ENCODE measurements around the gene ZCWPW1.
"Not testable (repeated sequence)": the region's sequence is repeated elsewhere in the genome, so short reads cannot be mapped to it uniquely, and the experiment has no call there.

The ZCWPW1 gene

GRCh38 chr7:100356416-100357068 lies 72.0 kb downstream of the ZCWPW1 start:
- no peak for DNase-seq (ENCODE audit: low read depth in 2 of 2)

- DNase-seq (ENCODE audit: low read depth in 2 of 2), result no peak
Observed at GRCh38 chr7:100353685-100354330, 74.7 kb downstream of the ZCWPW1 start.

DNA sequence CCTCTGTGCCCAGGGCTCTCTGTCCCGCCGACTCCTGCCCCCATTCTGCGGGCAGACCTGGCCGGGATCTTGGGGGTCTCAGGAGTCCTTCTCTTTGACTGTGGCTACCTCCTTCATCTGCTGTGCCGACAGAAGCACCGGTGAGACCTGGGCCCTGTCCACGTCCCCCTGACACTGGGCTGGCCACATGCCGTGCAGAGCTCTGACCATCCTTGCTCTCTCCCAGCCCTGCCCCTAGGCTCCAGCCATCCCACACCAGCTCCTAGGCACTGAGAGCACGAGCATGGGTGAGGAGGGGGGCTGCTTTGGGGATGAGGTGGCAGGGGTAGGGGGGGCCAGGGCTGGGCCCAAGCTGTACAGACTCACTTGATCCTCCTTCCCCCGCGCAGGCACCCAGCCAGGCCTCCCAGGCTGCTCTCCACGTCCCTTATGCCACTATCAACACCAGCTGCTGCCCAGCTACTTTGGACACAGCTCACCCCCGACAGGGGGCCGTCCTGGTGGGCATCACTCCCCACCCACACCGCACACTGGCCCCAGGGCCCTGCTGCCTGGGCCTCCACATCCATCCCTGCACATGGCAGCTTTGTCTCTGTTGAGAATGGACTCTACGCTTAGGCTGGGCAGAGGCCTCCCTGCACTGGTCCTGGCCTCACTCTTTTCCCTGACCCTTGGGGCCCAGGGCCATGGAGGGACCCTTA lies 75.4 kb downstream of the ZCWPW1 start:
- no peak for DNase-seq (ENCODE audit: low read depth in 2 of 2)

DNA sequence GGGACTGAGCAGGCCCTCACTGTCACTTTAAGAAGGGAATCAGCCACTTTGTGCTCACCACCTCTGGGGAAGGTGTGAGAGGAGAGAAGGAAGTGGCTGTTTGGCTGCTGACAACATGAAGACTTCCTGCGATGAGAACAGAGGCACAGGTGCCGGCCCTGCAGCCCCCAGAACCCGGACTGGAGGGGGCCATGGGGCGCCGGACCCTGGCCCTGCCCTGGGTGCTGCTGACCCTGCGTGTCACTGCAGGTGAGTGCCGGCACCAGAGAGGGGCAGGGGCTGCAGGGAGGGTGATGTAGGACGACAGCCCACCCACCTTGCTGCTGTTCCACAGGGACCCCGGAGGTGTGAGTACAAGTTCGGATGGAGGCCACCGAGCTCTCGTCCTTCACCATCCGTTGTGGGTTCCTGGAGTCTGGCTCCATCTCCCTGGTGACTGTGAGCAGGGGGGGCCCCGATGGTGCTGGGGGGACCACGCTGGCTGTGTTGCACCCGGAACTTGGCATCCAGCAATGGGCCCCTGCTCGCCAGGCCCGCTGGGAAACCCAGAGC lies 76.2 kb downstream of the ZCWPW1 start:
- not testable (repeated sequence) for DNase-seq (ENCODE audit: low read depth in 2 of 2)

GRCh38 chr7:100351657-100352058 lies 76.8 kb downstream of the ZCWPW1 start:
- DNase-seq (ENCODE audit: low read depth in 2 of 2), result no peak

Data from stimulated activated CD4-positive, alpha-beta T cell treated with anti-CD3 and anti-CD28 coated beads, Interleukin-12 subunit alpha, Interleukin-12 subunit beta, amount 100 ng/mL, for 24 hours (primary cell).